HL-60 (cell line): ENCODE data around the gene ALS2CL.

Experiments
- GABPA ChIP-seq: IDR thresholded peaks from 2 replicates; pipeline ENCODE4 v1.6.1; 2012; ENCODE audit warnings: low read depth
- POLR2AphosphoS5 ChIP-seq: IDR thresholded peaks from 2 replicates; pipeline ENCODE4 v1.6.1; 2012; ENCODE audit warnings: low read depth
- SPI1 ChIP-seq: IDR thresholded peaks from 2 replicates; pipeline ENCODE4 v1.6.1; 2012; ENCODE audit warnings: low read depth, mild to moderate bottlenecking, borderline replicate concordance
- TF ChIP-seq, protein P1 (sequence below): IDR thresholded peaks from one replicate; pipeline ENCODE4 v1.5.1; 2011; ENCODE audit warnings: low read length, control low read depth, inconsistent platforms; ENCODE audit not compliant: insufficient read depth
- TF ChIP-seq, protein P2 (sequence below): IDR thresholded peaks from 2 replicates; pipeline ENCODE4 v1.6.1; 2012; ENCODE audit warnings: low read depth; ENCODE audit not compliant: insufficient replicate concordance

DNA sequence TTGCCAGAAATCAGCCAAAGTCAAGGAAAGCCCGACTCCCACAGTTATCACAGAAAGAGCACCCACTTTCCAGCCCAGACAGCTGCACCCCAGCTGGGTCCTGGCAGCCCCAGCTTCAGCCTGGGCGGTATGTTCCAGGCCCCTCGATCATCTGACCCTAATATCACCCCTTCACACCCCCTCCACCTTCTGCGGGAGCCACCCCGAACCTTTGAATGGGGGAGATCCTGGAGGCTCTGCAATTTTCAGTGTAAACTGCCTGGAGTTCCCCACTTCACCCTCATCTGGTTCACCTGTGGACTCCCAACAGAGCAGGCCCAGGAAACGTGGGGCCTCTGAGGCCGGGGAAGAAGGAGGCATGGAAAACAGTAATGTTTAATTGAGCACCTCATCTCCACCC is 18.3 kb upstream of the ALS2CL start:
- TF ChIP-seq, protein P1, sequence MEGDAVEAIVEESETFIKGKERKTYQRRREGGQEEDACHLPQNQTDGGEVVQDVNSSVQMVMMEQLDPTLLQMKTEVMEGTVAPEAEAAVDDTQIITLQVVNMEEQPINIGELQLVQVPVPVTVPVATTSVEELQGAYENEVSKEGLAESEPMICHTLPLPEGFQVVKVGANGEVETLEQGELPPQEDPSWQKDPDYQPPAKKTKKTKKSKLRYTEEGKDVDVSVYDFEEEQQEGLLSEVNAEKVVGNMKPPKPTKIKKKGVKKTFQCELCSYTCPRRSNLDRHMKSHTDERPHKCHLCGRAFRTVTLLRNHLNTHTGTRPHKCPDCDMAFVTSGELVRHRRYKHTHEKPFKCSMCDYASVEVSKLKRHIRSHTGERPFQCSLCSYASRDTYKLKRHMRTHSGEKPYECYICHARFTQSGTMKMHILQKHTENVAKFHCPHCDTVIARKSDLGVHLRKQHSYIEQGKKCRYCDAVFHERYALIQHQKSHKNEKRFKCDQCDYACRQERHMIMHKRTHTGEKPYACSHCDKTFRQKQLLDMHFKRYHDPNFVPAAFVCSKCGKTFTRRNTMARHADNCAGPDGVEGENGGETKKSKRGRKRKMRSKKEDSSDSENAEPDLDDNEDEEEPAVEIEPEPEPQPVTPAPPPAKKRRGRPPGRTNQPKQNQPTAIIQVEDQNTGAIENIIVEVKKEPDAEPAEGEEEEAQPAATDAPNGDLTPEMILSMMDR = no peak
- TF ChIP-seq POLR2AphosphoS5 = no peak
- TF ChIP-seq, protein P2, sequence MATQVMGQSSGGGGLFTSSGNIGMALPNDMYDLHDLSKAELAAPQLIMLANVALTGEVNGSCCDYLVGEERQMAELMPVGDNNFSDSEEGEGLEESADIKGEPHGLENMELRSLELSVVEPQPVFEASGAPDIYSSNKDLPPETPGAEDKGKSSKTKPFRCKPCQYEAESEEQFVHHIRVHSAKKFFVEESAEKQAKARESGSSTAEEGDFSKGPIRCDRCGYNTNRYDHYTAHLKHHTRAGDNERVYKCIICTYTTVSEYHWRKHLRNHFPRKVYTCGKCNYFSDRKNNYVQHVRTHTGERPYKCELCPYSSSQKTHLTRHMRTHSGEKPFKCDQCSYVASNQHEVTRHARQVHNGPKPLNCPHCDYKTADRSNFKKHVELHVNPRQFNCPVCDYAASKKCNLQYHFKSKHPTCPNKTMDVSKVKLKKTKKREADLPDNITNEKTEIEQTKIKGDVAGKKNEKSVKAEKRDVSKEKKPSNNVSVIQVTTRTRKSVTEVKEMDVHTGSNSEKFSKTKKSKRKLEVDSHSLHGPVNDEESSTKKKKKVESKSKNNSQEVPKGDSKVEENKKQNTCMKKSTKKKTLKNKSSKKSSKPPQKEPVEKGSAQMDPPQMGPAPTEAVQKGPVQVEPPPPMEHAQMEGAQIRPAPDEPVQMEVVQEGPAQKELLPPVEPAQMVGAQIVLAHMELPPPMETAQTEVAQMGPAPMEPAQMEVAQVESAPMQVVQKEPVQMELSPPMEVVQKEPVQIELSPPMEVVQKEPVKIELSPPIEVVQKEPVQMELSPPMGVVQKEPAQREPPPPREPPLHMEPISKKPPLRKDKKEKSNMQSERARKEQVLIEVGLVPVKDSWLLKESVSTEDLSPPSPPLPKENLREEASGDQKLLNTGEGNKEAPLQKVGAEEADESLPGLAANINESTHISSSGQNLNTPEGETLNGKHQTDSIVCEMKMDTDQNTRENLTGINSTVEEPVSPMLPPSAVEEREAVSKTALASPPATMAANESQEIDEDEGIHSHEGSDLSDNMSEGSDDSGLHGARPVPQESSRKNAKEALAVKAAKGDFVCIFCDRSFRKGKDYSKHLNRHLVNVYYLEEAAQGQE = no peak
- TF ChIP-seq GABPA = no peak
- no peak for TF ChIP-seq SPI1
